CD4-positive, alpha-beta T cell (primary cell): ENCODE results near the gene DAB2. TPM values are rescaled to one million over a fixed set of nuclear protein-coding genes. Genes with fewer than 3 reads are reported as not detected.

Experiments
- ATAC-seq: fragments of 200-7000 bp; cut with Tn5 transposase; one replicate; pipeline ENCODE4 v1.10.0; 2022; ENCODE audit warnings: mild to moderate bottlenecking; ENCODE audit not compliant: poor library complexity
- CTCF ChIA-PET: fragments of 350-600 bp; sonication (Branson Sonifier 250); formaldehyde crosslinking; loops from one replicate; lab custom pipeline; 2021; ENCODE audit warnings: antibody characterized with exemption, inconsistent platforms; lab: Charles Lee
- POLR2A ChIA-PET: fragments of 350-600 bp; sonication (Branson Sonifier 250); formaldehyde crosslinking; loops from one replicate; lab custom pipeline; 2021; ENCODE audit warnings: antibody characterized with exemption, inconsistent platforms; lab: Charles Lee
- DNase-seq, 14 experiments: peaks; one replicate each; pipeline ENCODE4 v3.0.0-alpha.2; 2013 to 2020; ENCODE audit warnings: mixed read lengths in 2 of 14
- H3K27ac ChIP-seq, 2 donors: one replicate each; pipeline versions ENCODE4 v1.5.1 to v1.7.0; 2013; ENCODE audit warnings: low read length in 2 of 2, low read depth in 1 of 2, mild to moderate bottlenecking in 1 of 2
- H3K27me3 ChIP-seq, 2 experiments: 1 replicate in 1 of 2; 2 replicates in 1 of 2; pipeline versions ENCODE4 v1.6.1 to v1.7.0; 2013; ENCODE audit warnings: low read length in 2 of 2, control low read depth in 1 of 2, mild to moderate bottlenecking in 1 of 2, moderate library complexity in 1 of 2; ENCODE audit not compliant: insufficient read depth in 2 of 2, control insufficient read depth in 1 of 2
- H3K36me3 ChIP-seq: one replicate; pipeline ENCODE4 v1.6.1; 2013; ENCODE audit warnings: low read length, control low read depth; ENCODE audit not compliant: insufficient read depth
- H3K4me1 ChIP-seq: one replicate; pipeline ENCODE4 v1.6.1; 2013; ENCODE audit warnings: low read length, control low read depth; ENCODE audit not compliant: insufficient read depth
- H3K4me3 ChIP-seq: one replicate; pipeline ENCODE4 v1.5.1; 2013; ENCODE audit warnings: mild to moderate bottlenecking, low read length, moderate library complexity
- H3K9me3 ChIP-seq, 2 experiments: 1 replicate in 1 of 2; 2 replicates in 1 of 2; pipeline versions ENCODE4 v1.6.1 to v1.7.0; 2013; ENCODE audit warnings: low read length in 2 of 2, mild to moderate bottlenecking in 2 of 2, control low read depth in 1 of 2, moderate library complexity in 1 of 2; ENCODE audit not compliant: control insufficient read depth in 1 of 2, insufficient read depth in 1 of 2
- H3K27ac Mint-ChIP-seq: one replicate; pipeline ENCODE4 v1.8.0; 2020; ENCODE audit warnings: mixed read lengths
- H3K27me3 Mint-ChIP-seq: one replicate; pipeline ENCODE4 v1.8.0; 2021; ENCODE audit warnings: mixed read lengths
- H3K36me3 Mint-ChIP-seq: one replicate; pipeline ENCODE4 v1.8.0; 2021; ENCODE audit warnings: low read depth, mixed read lengths
- H3K4me1 Mint-ChIP-seq: one replicate; pipeline ENCODE4 v1.8.0; 2021; ENCODE audit warnings: low read depth, mixed read lengths
- H3K4me3 Mint-ChIP-seq: one replicate; pipeline ENCODE4 v1.8.0; 2020; ENCODE audit warnings: mild to moderate bottlenecking, mixed read lengths
- H3K9me3 Mint-ChIP-seq: one replicate; pipeline ENCODE4 v1.8.0; 2020; ENCODE audit warnings: mixed read lengths
- CTCF ChIP-seq: fragments of 200-600 bp; IDR thresholded peaks from one replicate; pipeline ENCODE4 v1.8.0; 2022; ENCODE audit warnings: antibody characterized with exemption, mild to moderate bottlenecking
- intact Hi-C, 2 experiments: fragments of 100-400 bp; cut with DNase I in 1 of 2; cut with micrococcal nuclease in 1 of 2; formaldehyde crosslinking; loops; one replicate each; pipeline versions ENCODE4 v1.15.1 to v1.9.0; 2023 to 2025; cut with DNase I, micrococcal nuclease
- total RNA-seq, 174 experiments: library from RNA in 2 of 174; stranded (reverse) in 2 of 174; gene quantifications; one replicate each; pipeline ENCODE4 v1.2.3 and lab custom pipeline; 2021 to 2026

DAB2 gene
- total RNA-seq, 2 experiments from 2014 or later: 0.31 to 0.47 TPM

- H3K9me3 ChIP-seq: no peaks in the 10 kb centered on the region
- no peak for TF ChIP-seq CTCF
- Mint-ChIP-seq H3K36me3 (no peaks in the 10 kb centered on the region), H3K9me3 (no peaks in the 10 kb centered on the region), H3K4me1 (peaks cover 8% of the 10 kb centered on the region), H3K4me3 (no peak overlapping the region), H3K27ac (no peak overlapping the region), H3K27me3 (peaks cover 34% of the 10 kb centered on the region)
- intact Hi-C loops: no loop called here
- no peak overlapping the region for H3K4me3 ChIP-seq
- peaks cover 13% of the 10 kb centered on the region for H3K4me1 ChIP-seq
- ChIA-PET CTCF (no interaction called here), POLR2A (no interaction called here)
- H3K36me3 ChIP-seq: no peaks in the 10 kb centered on the region
- no peak overlapping the region for H3K27ac ChIP-seq
- DNase-seq (no peak), ATAC-seq (no peak)
- peaks cover 17 to 20% of the 10 kb centered on the region in 2 experiments for H3K27me3 ChIP-seq
Observed at GRCh38 chr5:39420482-39421145, 4.2 kb downstream of the DAB2 start.

DNA sequence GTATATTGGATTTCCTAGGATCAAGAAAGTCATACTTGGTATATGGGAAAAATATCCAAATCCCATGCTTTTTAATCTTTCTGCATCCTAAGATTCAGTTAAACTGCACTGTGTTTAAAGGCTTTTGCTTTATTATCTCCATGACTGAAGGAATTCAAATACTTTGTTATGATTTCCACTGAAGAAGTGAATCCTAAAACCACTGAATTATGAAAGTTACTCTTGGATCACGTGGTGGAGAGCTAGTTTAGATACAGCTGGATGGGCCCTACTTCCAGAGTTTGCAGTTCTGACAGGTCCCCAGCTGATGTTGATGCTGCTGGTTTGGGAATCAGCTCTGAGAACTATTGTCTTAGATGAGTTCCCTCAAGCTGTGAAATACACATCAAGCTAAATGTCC is 5.0 kb downstream of the DAB2 start:
- TF ChIP-seq CTCF: no peak
- Histone ChIP-seq H3K4me3 (no peak overlapping the region), H3K27me3 (peaks cover 12 to 14% of the 10 kb centered on the region in 2 experiments), H3K9me3 (no peaks in the 10 kb centered on the region), H3K4me1 (peaks cover 7% of the 10 kb centered on the region), H3K27ac (no peak overlapping the region), H3K36me3 (no peaks in the 10 kb centered on the region)
- Mint-ChIP-seq H3K27ac (no peak overlapping the region), H3K36me3 (no peaks in the 10 kb centered on the region), H3K4me3 (no peak overlapping the region), H3K27me3 (peaks cover 26% of the 10 kb centered on the region), H3K4me1 (peaks cover 2% of the 10 kb centered on the region), H3K9me3 (no peaks in the 10 kb centered on the region)
- ATAC-seq: no peak
- ChIA-PET POLR2A (no interaction called here), CTCF (no interaction called here)
- DNase-seq: no peak
- intact Hi-C loops: no loop called here

GRCh38 chr5:39417979-39418378 is 6.8 kb downstream of the DAB2 start:
- no peak for DNase-seq
- no peaks in the 10 kb centered on the region for H3K36me3 ChIP-seq
- ChIA-PET POLR2A (no interaction called here), CTCF (no interaction called here)
- no peak overlapping the region for H3K27ac Mint-ChIP-seq
- no peak for ATAC-seq
- no peak overlapping the region for H3K27ac ChIP-seq
- intact Hi-C loops: no loop called here
- no peaks in the 10 kb centered on the region for H3K9me3 Mint-ChIP-seq
- H3K4me1 Mint-ChIP-seq: no peaks in the 10 kb centered on the region
- no peak for TF ChIP-seq CTCF
- peaks cover 7% of the 10 kb centered on the region for H3K27me3 Mint-ChIP-seq
- H3K27me3 ChIP-seq: no peaks in the 10 kb centered on the region
- H3K9me3 ChIP-seq: no peaks in the 10 kb centered on the region
- no peaks in the 10 kb centered on the region for H3K4me1 ChIP-seq
- no peak overlapping the region for H3K4me3 ChIP-seq
- H3K4me3 Mint-ChIP-seq: no peak overlapping the region
- no peaks in the 10 kb centered on the region for H3K36me3 Mint-ChIP-seq
